ENCODE measurements around the gene INTS6.

The INTS6 gene

DNA sequence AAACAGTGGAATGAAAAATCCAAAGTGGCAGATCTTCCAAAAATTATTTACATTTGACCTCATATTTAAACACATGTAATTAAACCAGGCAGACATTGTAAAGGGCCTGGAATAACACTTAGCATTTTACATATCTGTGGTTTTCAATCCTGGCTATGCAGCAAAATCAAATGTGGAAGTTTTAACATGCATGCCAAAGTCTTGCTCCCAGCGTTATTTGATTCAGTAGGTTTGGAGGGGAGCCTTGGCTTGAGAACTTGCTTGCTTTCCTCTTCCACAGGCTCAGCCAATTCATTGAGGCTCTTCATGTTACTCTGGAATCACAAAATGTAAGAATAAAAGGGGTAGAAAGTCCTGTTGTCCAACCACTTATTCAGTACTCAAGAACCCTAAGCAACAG is 42.5 kb upstream of the INTS6 start:
- H3K9ac ChIP-seq (ENCODE audit: low read length), result no peak overlapping the region
- no peaks in the 10 kb centered on the region for H4K20me1 ChIP-seq (ENCODE audit: insufficient read depth, low read length)
- no peaks in the 10 kb centered on the region for H3K4me1 ChIP-seq (ENCODE audit: low read length)
- no peak overlapping the region for H3K27ac ChIP-seq (ENCODE audit: low read length)
- H3K4me3 ChIP-seq (ENCODE audit: low read length), result no peak overlapping the region
- no peaks in the 10 kb centered on the region for H3F3A ChIP-seq (ENCODE audit: insufficient read depth, low read length)
- H3K4me2 ChIP-seq (ENCODE audit: low read depth, low read length), result no peak overlapping the region
- no peak for DNase-seq
- H3K36me3 ChIP-seq (replicated peaks; ENCODE audit: insufficient read depth, low read length), result no peaks in the 10 kb centered on the region
- H3K9me2 ChIP-seq (replicated peaks; ENCODE audit: insufficient read depth, low read length), result no peaks in the 10 kb centered on the region
- H3K79me2 ChIP-seq (ENCODE audit: low read length), result no peaks in the 10 kb centered on the region
- H2AFZ ChIP-seq (ENCODE audit: low read length), result no peak overlapping the region
- H3K9me3 ChIP-seq (replicated peaks; ENCODE audit: insufficient read depth, low read length), result no peaks in the 10 kb centered on the region
- TF ChIP-seq, protein P1, sequence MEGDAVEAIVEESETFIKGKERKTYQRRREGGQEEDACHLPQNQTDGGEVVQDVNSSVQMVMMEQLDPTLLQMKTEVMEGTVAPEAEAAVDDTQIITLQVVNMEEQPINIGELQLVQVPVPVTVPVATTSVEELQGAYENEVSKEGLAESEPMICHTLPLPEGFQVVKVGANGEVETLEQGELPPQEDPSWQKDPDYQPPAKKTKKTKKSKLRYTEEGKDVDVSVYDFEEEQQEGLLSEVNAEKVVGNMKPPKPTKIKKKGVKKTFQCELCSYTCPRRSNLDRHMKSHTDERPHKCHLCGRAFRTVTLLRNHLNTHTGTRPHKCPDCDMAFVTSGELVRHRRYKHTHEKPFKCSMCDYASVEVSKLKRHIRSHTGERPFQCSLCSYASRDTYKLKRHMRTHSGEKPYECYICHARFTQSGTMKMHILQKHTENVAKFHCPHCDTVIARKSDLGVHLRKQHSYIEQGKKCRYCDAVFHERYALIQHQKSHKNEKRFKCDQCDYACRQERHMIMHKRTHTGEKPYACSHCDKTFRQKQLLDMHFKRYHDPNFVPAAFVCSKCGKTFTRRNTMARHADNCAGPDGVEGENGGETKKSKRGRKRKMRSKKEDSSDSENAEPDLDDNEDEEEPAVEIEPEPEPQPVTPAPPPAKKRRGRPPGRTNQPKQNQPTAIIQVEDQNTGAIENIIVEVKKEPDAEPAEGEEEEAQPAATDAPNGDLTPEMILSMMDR (IDR thresholded peaks at IDR 0.05; ENCODE audit: low read length), result no peak
- TF ChIP-seq EZH2 (optimal IDR thresholded peaks at IDR 0.05; ENCODE audit: low read depth, low read length) (no peak), EZH2phosphoT487 (IDR thresholded peaks at IDR 0.05; ENCODE audit: low read length) (no peak)
- H3K27me3 ChIP-seq (replicated peaks; ENCODE audit: insufficient read depth, low read length), result no peaks in the 10 kb centered on the region

DNA sequence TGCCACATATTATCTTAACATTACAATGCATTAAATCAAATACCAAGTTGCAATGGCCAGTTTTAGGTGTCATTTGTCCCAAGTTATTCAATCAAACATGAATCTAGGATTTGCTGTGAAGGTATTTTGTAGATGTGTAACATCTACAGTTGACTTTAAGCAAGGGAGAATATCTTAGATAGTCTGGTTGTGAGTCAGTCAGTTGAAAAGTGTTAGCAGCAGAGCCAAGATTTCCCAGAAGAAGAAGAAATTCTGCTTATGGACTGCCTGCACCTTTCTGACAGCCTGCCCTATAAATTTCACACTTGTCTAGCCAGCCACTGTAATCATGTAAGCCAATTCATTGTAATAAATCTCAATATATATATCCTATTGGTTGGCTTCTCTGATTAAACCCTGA is 41.3 kb upstream of the INTS6 start:
- Histone ChIP-seq H3K36me3 (replicated peaks; ENCODE audit: insufficient read depth, low read length) (no peaks in the 10 kb centered on the region), H3F3A (ENCODE audit: insufficient read depth, low read length) (no peaks in the 10 kb centered on the region), H3K4me2 (ENCODE audit: low read depth, low read length) (no peak overlapping the region), H3K9ac (ENCODE audit: low read length) (no peak overlapping the region), H3K79me2 (ENCODE audit: low read length) (no peaks in the 10 kb centered on the region), H3K9me2 (replicated peaks; ENCODE audit: insufficient read depth, low read length) (no peaks in the 10 kb centered on the region), H3K27ac (ENCODE audit: low read length) (no peak overlapping the region), H4K20me1 (ENCODE audit: insufficient read depth, low read length) (no peaks in the 10 kb centered on the region), H2AFZ (ENCODE audit: low read length) (no peak overlapping the region), H3K4me1 (ENCODE audit: low read length) (no peaks in the 10 kb centered on the region), H3K27me3 (replicated peaks; ENCODE audit: insufficient read depth, low read length) (no peaks in the 10 kb centered on the region), H3K9me3 (replicated peaks; ENCODE audit: insufficient read depth, low read length) (no peaks in the 10 kb centered on the region), H3K4me3 (ENCODE audit: low read length) (no peak overlapping the region)
- DNase-seq, result no peak
- no peak for TF ChIP-seq EZH2phosphoT487 (IDR thresholded peaks at IDR 0.05; ENCODE audit: low read length)
- TF ChIP-seq, protein P1 (IDR thresholded peaks at IDR 0.05; ENCODE audit: low read length), result no peak
- no peak for TF ChIP-seq EZH2 (optimal IDR thresholded peaks at IDR 0.05; ENCODE audit: low read depth, low read length)

DNA sequence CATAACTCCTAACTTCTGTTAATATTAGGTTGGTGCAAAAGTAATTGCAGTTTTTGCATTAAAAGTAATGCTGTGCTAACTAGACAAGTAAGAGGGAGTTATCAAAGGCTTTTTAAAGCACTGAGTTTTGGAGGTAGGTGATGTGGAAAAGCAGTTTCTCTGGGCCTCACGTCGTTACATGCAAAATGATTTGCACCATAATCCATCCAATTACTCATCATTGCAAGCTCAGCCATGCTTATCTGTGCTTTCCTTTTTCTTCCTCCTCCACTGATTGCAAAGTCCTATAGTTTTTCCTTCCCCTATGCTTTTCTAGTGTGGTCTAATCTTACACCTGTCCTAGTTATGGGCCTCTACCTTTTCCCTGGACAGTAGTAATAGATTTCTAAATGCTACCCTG is 35.4 kb upstream of the INTS6 start:
- Histone ChIP-seq H3K9me3 (replicated peaks; ENCODE audit: insufficient read depth, low read length) (no peaks in the 10 kb centered on the region), H2AFZ (ENCODE audit: low read length) (no peak overlapping the region), H3K4me1 (ENCODE audit: low read length) (no peaks in the 10 kb centered on the region), H3K4me2 (ENCODE audit: low read depth, low read length) (no peak overlapping the region), H3K27ac (ENCODE audit: low read length) (no peak overlapping the region), H3F3A (ENCODE audit: insufficient read depth, low read length) (no peaks in the 10 kb centered on the region), H3K36me3 (replicated peaks; ENCODE audit: insufficient read depth, low read length) (no peaks in the 10 kb centered on the region), H4K20me1 (ENCODE audit: insufficient read depth, low read length) (no peaks in the 10 kb centered on the region), H3K9me2 (replicated peaks; ENCODE audit: insufficient read depth, low read length) (no peaks in the 10 kb centered on the region), H3K4me3 (ENCODE audit: low read length) (no peak overlapping the region), H3K9ac (ENCODE audit: low read length) (no peak overlapping the region), H3K27me3 (replicated peaks; ENCODE audit: insufficient read depth, low read length) (no peaks in the 10 kb centered on the region), H3K79me2 (ENCODE audit: low read length) (no peaks in the 10 kb centered on the region)
- TF ChIP-seq, protein P1 (IDR thresholded peaks at IDR 0.05; ENCODE audit: low read length), result no peak
- TF ChIP-seq EZH2 (optimal IDR thresholded peaks at IDR 0.05; ENCODE audit: low read depth, low read length) (no peak), EZH2phosphoT487 (IDR thresholded peaks at IDR 0.05; ENCODE audit: low read length) (no peak)
- DNase-seq, result no peak
